Motor neuron (in vitro differentiated cells): ENCODE results near the gene NFATC1. TPM values are rescaled to one million over a fixed set of nuclear protein-coding genes. Genes with fewer than 3 reads are reported as not detected.

ENCODE experiments used
- ATAC-seq, 8 experiments: fragments of 200-7000 bp; cut with Tn5 transposase; replicated peaks in 6 of 8; 2 replicates each; pipeline ENCODE4 v1.8.0; 2021; ENCODE audit warnings: mild to moderate bottlenecking in 8 of 8, moderate library complexity in 8 of 8
- H3K27ac ChIP-seq, 2 donors: fragments of 250-450 bp; sonication (Bioruptor Pico); 2 replicates each; pipeline ENCODE4 v1.9.0; 2021; ENCODE audit warnings: antibody characterized with exemption in 2 of 2, mild to moderate bottlenecking in 2 of 2, moderate library complexity in 1 of 2
- H3K4me1 ChIP-seq, 2 donors: fragments of 250-450 bp; sonication (Bioruptor Pico); replicated peaks in 1 of 2; 2 replicates each; pipeline ENCODE4 v1.6.1; 2021; ENCODE audit warnings: antibody characterized with exemption in 2 of 2, mild to moderate bottlenecking in 2 of 2, moderate library complexity in 1 of 2
- H3K4me3 ChIP-seq, 5 donors: fragments of 250-450 bp; sonication (Bioruptor Pico); 2 replicates each; pipeline ENCODE4 v1.9.0; 2021; ENCODE audit warnings: antibody characterized with exemption in 5 of 5, mild to moderate bottlenecking in 5 of 5, moderate library complexity in 4 of 5
- WGBS, 10 experiments: fragments of 450-650 bp; shearing (Covaris generic); methylation state at CpG; one replicate each; pipeline ENCODE4 v1.0.0; 2022; 5-methylcytosine and 5-hydroxymethylcytosine counted together
- in situ Hi-C, 9 experiments: fragments of 400-800 bp; cut with MboI; loops; one replicate each; pipeline ENCODE4 v1.15.0; 2021; ENCODE audit warnings: low sequenced_read_pairs in 9 of 9, low pct_unique_long_range_greater_than_20kb in 2 of 9; ENCODE audit not compliant: unreplicated experiment in 9 of 9
- total RNA-seq, 8 experiments: library from RNA; unstranded; fragments of 300-600 nt; gene quantifications; 2 replicates each; pipeline versions ENCODE4 v1.2.3 to v1.2.4, GENCODE V29; 2022

NFATC1 gene
- total RNA-seq, 8 experiments from 2014 or later = 0.23 to 21.6 (median 2.3) TPM

DNA sequence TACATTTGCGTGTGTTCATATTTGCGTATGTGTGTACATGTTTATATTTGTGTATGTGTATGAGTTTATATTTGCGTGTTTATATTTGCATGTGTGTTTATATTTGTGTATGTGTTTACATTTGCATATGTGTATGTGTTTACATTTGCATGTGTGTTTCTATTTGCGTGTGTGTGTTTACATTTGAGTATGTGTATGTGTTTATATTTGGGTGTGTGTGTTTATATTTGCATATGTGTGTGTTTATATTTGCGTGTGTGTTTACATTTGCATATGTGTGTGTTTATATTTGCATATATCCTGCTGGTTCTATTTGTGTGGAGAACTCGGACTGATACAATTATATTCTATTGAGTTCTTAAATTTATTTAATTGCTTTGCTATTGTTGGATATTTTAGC lies 168.7 kb downstream of the NFATC1 start:
- in situ Hi-C loops = no loop called here
- Histone ChIP-seq H3K4me1 (peaks cover 0 to 10% of the 10 kb centered on the region in 2 donors), H3K27ac (no peak overlapping the region), H3K4me3 (no peak overlapping the region)
- no peak for ATAC-seq
- 63 to 100% (median 80%) methylated on average over 3 to 6 of the region's 6 CpGs; no CpG with 5 or more reads in 1 of the 10 experiments for WGBS, 10 experiments

DNA sequence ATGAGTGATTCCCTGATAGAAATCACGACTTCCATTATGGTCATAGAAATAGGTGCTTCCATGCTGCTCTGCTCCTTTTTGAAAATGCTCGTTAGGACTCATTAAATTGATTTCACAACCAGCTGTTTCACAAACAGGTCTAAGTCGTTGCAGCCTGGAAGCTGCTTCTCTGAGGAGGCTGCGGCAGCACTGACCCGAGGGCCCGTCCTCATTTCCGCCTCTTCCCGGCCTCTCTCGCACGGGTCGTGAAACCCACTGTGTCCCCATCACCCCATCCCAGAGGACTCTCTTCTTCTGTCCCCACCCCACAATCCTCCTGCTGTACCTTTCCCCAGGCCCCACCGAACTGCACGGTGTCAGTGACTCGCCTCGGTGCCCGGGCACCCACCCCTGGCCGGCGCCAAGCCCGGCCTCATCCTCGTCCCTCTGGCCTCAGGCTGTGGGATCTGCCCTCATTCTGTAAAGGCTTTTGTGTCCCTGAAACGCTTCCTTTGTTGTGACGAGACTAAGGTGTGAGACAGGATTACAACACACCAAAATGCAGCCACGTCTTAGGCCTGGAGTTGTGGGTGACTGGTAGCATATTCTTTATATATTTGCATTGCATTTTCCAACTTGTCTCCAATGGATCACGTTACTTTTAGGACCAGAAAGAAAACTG lies 171.2 kb downstream of the NFATC1 start:
- no peak overlapping the region for H3K4me3 ChIP-seq
- no peak overlapping the region for H3K27ac ChIP-seq
- in situ Hi-C loops = no loop called here
- no peak for ATAC-seq
- H3K4me1 ChIP-seq = peaks cover 0 to 12% of the 10 kb centered on the region in 2 donors
- WGBS, 10 experiments = 25 to 100% (median 76%) methylated on average over 1 to 9 of the region's 24 CpGs; no CpG with 5 or more reads in 1 of the 10 experiments

DNA sequence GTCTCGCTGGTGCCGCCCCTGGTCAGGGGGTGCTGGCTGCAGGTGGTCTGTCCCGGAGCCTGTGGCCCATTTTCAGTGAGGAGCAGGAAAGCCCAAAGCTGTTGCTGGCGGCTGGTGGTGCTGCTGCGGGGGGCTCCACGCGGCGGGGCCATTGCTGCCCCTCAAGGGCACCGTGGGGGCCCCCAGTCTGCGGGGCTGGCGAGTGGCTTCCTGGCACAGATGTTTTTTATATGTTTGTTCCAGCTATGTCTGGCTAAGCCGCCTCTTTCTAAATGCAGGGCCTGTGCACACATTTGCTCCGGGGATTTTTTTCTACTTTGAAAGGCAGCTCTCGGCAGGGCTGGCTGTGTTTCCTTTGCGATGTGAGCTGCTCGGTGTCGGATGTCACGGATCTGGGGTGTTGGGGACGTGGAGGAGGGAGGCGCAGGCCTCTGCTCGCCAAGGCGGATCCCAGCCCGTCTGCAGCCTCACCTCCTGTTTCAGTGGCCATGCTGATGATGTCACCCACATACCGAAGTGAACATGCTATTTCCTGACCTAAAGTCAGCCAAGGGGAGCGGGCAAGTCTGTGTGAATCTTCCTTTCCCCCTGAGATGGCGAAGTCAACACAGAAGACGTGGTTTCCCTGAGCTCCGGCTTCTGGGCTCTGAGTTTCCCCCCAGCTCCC lies 171.9 kb downstream of the NFATC1 start:
- 5 to 66% (median 46%) methylated on average over 3 to 12 of the region's 28 CpGs; no CpG with 5 or more reads in 3 of the 10 experiments for WGBS, 10 experiments
- in situ Hi-C loops = no loop called here
- Histone ChIP-seq H3K4me1 (peaks cover 0 to 12% of the 10 kb centered on the region in 2 donors), H3K27ac (peak overlapping the region in 1 of 2 donors; percentile 15), H3K4me3 (no peak overlapping the region)
- ATAC-seq = peak in 7 of 8 experiments; percentile 92 to 98 (median 94)

DNA sequence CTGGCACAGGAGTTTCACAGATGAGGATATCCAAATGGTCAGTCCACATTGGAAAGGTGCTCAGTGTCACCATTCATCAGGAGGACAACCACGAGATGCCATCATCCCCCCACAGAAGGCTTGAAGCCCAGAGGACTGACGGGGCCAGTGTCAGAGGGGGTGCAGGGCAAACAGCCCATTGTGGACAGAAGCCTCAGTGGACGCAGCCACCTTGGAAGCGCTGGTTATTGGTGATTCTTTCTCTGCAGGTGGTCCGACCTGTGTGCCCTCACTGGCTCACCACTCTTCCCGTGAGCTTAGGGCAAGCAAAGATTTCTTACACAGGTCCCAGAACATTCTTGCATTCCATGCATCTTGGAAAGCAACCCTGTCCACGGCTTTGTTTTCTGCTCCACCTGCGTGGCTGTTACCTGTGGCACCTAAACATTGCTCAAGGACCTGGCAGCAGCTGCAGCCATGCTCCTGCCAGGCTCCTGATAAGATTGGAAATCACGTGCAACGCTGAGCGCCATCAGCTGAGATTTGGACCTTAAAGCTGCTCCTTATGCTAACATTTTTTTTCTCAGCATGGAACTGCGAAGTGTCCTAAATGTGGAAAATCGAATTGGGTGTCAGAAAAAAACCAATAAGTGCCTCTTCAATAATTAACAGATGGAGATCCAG lies 172.9 kb downstream of the NFATC1 start:
- Histone ChIP-seq H3K4me3 (no peak overlapping the region), H3K27ac (no peak overlapping the region), H3K4me1 (peaks cover 0 to 12% of the 10 kb centered on the region in 2 donors)
- in situ Hi-C loops = no loop called here
- 39 to 95% (median 81%) methylated on average over 1 to 8 of the region's 13 CpGs for WGBS, 10 experiments
- ATAC-seq = no peak

DNA sequence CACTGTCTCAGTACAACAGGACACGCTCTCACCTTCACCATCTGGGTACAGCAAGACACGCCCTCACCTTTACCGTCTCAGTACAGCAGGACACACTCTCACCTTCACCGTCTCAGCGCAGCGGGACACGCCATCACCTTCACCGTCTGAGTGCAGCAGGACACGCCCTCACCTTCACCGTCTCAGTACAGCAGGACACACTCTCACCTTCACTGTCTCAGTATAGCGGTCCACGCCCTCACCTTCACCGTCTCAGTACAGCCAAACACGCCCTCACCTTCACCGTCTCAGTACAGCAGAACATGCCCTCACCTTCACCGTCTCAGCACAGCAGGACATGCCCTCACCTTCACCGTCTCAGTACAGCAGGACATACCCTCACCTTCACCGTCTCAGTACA lies 174.0 kb downstream of the NFATC1 start:
- in situ Hi-C loops = no loop called here
- Histone ChIP-seq H3K4me3 (no peak overlapping the region), H3K27ac (no peak overlapping the region), H3K4me1 (peaks cover 0 to 12% of the 10 kb centered on the region in 2 donors)
- no peak for ATAC-seq
- 20 to 100% (median 74%) methylated on average over 1 to 13 of the region's 18 CpGs; no CpG with 5 or more reads in 3 of the 10 experiments for WGBS, 10 experiments

DNA sequence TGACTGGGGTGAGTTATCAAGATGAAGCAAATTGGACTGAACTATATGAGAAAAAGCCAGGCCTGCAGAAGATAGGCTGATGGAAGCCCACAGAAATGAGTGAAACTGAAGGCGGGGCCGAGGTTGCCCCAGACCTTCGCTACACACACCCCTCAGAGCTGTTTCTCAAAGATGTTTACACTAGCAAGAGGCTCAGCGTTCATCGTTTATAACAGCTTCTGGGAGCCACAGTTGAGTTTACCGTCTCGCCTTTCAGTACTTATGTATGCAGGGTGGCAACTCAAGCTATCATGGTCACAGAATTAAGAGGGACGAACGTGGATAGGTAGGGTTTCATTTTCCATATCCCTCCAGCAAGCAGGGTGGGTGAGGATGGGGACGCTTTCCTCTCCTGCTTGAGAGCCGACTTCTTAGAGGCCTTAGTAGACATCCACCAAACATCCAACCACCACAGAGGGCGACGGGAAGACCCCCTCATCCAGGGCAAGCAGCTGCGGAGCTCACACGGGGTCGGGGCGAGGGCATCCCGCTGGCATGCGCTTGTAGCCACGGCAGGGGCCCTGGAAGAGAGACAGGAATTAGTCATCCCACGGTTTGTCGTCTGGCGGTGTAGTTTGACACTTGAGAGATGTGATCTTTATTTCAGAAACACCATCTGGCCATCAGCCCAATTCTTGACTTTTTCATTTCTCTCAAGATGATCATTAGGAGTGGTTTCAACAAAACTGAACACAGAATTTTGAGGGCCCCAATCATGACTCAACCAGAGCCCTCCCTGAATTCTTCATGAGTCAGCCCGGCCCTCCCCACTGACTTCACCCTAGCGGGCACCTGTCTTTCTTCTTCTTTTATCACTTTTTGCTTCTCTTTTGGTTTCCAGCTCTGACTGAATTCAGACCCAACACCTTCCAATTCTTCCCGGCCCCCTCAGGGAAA lies 174.8 kb downstream of the NFATC1 start:
- WGBS, 10 experiments = 54 to 90% (median 74%) methylated on average over 1 to 12 of the region's 26 CpGs; no CpG with 5 or more reads in 1 of the 10 experiments
- peak in 5 of 8 experiments; percentile 31 to 61 (median 49) for ATAC-seq
- peaks cover 0 to 12% of the 10 kb centered on the region in 2 donors for H3K4me1 ChIP-seq
- H3K4me3 ChIP-seq = no peak overlapping the region
- no peak overlapping the region for H3K27ac ChIP-seq
- in situ Hi-C loops = no loop called here

DNA sequence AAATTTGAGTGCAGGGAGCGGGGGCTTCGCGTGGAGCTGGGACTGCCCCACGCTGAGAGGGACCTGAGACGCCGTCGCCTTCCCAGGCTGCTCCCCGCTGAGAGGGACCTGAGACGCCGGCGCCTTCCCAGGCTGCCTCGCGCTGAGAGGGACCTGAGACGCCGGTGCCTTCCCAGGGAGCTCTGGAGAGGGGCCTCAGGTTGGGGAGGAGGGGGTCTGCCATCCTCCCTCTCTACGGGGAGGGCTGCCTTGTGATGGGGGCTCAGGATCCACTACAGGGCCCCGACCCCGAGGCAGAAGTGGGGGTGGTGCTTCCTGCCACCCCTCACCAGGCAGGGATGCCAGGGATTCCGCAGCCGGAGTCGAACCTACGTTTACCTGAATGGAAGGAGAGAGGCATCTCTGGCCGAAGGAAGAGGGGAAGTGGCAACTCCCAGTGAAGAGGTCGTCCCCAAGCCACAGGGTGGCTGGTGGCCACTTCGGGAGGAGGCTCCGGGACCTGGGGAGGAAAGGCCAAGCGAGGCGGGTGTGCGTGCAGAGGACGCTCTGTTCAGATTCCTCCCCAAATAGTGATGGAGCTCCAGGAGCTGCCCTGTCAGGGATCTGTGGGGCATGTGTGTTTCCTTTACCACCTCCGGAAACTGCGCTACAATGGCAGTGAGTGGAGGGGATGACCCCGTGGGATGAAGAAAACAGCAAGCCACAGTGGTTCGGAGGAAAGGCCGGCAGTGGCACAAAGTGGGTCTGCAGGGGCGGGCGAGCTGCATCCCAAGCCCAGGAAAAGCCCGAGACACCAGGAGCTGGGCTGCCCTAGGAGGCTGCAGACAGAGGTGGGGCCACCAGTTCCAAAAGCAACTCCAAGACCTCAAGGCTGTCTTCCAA lies 175.7 kb downstream of the NFATC1 start:
- Histone ChIP-seq H3K27ac (no peak overlapping the region), H3K4me3 (no peak overlapping the region), H3K4me1 (peaks cover 0 to 12% of the 10 kb centered on the region in 2 donors)
- no peak for ATAC-seq
- WGBS, 10 experiments = 40 to 100% (median 97%) methylated on average over 1 to 8 of the region's 38 CpGs; no CpG with 5 or more reads in 5 of the 10 experiments
- in situ Hi-C loops = no loop called here

DNA sequence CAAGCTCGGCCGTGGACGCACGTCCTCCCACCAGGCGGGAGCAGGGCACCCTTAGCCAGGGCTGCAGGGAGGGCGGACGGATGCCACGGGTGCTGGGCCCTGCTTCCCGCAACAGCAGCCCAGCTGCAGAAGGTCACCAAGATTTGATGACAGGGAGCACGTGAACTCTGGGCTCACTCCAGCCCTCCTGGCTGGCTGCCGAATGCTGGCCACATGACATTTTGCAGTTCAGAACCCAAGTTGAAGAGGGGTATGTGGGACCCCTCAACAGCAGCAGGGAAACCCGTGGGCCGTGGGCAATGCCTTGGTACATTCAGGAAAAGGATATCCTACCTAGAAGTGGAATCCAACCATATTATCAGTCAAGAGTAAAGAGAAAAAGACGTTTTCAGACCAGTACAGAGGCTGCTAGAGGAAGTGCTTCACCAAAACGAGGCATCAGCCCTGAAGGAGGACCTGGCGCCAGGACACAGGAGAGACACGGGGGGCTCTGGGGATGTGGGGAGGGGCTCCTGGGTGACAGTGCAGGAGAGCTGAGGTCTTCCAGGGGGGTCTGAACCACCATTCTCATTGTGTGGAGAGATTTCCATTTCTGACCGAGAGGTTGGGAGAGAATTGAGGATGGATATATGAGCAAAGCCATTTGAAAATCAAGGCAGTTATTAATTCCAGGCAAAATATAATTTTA lies 176.5 kb downstream of the NFATC1 start:
- 40 to 100% (median 90%) methylated on average over 1 to 9 of the region's 18 CpGs; no CpG with 5 or more reads in 4 of the 10 experiments for WGBS, 10 experiments
- in situ Hi-C loops = no loop called here
- Histone ChIP-seq H3K27ac (no peak overlapping the region), H3K4me3 (no peak overlapping the region), H3K4me1 (peaks cover 0 to 12% of the 10 kb centered on the region in 2 donors)
- ATAC-seq = no peak

DNA sequence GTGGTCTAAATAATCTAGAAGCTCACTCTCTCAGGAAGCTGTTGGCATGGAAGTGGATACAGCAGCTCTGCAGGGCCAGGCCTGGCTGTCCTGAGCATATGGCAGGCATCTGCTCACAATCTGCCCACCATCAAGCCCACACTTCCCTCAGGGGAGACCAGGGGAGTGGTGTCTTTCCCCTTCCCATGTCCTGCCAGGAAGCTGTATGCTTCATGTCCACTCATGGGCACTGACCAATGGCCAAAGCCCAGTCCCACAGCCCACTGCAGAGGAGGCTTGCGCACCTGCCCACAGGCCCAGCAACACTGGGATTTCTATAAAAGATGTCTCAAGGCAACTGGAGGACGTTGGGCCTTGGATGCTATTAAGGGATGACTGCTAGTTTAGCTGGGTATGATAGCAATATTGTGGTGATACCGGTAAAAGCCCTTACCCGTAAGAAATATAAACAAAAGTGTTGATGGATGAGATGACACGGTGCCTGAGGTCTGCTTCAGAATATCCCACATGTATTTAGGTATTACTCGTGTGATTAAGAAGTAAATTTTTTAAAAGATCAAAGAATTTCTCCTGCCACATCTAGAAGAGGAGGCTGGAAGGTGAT lies 177.2 kb downstream of the NFATC1 start:
- in situ Hi-C loops = no loop called here
- Histone ChIP-seq H3K4me1 (peaks cover 0 to 5% of the 10 kb centered on the region in 2 donors), H3K4me3 (no peak overlapping the region), H3K27ac (no peak overlapping the region)
- no peak for ATAC-seq
- 50 to 100% (median 80%) methylated on average over 2 to 6 of the region's 6 CpGs; no CpG with 5 or more reads in 3 of the 10 experiments for WGBS, 10 experiments

DNA sequence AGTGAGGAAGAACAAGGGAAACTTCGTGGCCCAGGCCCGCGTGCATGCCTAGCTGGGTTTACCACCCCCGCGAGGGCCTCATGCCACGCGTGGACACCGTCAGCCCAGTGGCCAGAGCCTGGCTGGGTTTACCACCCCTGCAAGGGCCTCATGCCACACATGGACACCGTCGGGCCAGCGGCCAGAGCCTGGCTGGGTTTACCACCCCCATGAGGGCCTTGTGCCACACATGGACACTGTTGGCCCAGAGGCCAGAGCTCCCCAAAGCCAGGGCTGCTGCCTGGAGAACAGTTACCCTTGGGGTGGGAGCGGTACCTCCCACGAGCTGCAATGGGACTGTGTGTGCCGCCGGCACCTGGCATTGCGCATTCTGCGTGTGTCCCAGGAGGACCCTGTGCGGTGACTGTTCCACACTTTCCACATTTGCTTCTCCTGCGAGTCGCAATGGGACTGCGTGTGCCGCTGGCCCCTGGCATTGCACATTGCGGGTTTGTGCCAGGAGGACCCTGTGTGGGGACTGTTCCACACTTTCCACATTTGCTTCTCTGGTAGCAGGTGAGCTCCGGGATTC lies 178.3 kb downstream of the NFATC1 start:
- in situ Hi-C loops = no loop called here
- no peak overlapping the region for H3K27ac ChIP-seq
- WGBS, 10 experiments = 93 to 100% (median 95%) methylated on average over 1 to 24 of the region's 24 CpGs; no CpG with 5 or more reads in 2 of the 10 experiments
- no peak overlapping the region for H3K4me3 ChIP-seq
- ATAC-seq = no peak
- H3K4me1 ChIP-seq = peaks cover 0 to 2% of the 10 kb centered on the region in 2 donors
